HUES6 (cell line): ENCODE results near the gene KLF11.

Experiments used
- H3K27ac ChIP-seq: 2 replicates; pipeline ENCODE4 v1.7.0; 2013; ENCODE audit warnings: low read depth, mild to moderate bottlenecking, low read length, inconsistent platforms
- H3K27me3 ChIP-seq: 2 replicates; pipeline ENCODE4 v1.6.1; 2013; ENCODE audit warnings: low read length; ENCODE audit not compliant: control insufficient read depth, insufficient read depth
- H3K36me3 ChIP-seq: 2 replicates; pipeline ENCODE4 v1.6.1; 2013; ENCODE audit warnings: low read length; ENCODE audit not compliant: control insufficient read depth, insufficient read depth
- H3K4me1 ChIP-seq: 2 replicates; pipeline ENCODE4 v1.6.1; 2013; ENCODE audit warnings: low read length; ENCODE audit not compliant: control insufficient read depth, insufficient read depth
- H3K4me3 ChIP-seq: 2 replicates; pipeline ENCODE4 v1.5.1; 2013; ENCODE audit warnings: low read depth, low read length
- H3K9ac ChIP-seq: one replicate; pipeline ENCODE4 v1.6.1; 2013; ENCODE audit warnings: mild to moderate bottlenecking, low read length
- H3K9me3 ChIP-seq: 2 replicates; pipeline ENCODE4 v1.6.1; 2013; ENCODE audit warnings: low read depth, low read length; ENCODE audit not compliant: control insufficient read depth, insufficient read depth

KLF11 gene

DNA sequence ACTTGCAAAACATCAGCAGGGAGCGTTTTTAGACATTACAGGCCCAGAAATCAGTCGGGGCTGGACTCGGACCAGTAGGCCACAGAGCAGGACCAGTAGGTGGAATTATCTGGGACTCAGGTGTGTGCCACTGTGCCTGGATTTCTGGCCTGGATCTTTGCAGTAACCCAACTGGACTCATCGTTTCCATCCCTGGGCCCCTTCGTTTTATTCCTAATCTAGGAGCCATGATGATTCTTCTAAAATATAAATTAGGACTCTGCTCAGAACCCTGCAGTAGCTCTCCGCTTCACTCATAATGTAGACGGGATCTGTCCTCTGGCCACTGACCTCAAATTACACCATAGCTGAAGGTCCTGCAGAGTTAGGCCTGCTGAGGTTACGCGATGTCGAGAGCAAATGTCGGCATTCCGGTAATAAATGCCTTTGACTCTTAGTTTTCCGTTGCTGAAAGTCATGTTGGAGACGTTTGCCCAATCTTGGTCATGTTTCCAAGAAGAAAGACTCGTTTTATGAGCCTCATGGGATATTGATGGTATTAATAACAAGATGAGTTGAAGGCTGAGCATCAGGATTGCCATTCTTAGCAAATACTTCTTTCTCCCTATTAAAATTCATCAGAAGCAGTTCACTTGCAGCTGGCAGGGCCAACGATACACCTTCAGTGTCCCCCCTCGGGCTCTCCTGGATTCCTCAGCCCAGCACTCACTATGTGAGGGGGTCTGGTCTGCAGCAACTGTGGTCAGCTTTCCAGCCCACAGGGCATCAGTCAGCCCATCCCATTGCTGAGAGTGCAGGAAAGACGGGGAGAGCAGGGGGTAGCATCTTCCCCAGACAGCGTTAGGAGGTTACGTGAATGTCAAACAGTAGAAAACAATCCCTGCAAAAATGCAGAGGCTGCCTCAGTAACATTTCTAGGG is 39.9 kb upstream of the KLF11 start:
- H3K4me1 ChIP-seq = peaks cover 12% of the 10 kb centered on the region
- H3K36me3 ChIP-seq = no peaks in the 10 kb centered on the region
- no peak overlapping the region for H3K27ac ChIP-seq
- H3K9me3 ChIP-seq = 0 out of 2 replicates have a peak, but pooled peaks cover 2% of the 10 kb centered on the region
- H3K27me3 ChIP-seq = no peaks in the 10 kb centered on the region
- no peak overlapping the region for H3K9ac ChIP-seq
- H3K4me3 ChIP-seq = no peak overlapping the region

DNA sequence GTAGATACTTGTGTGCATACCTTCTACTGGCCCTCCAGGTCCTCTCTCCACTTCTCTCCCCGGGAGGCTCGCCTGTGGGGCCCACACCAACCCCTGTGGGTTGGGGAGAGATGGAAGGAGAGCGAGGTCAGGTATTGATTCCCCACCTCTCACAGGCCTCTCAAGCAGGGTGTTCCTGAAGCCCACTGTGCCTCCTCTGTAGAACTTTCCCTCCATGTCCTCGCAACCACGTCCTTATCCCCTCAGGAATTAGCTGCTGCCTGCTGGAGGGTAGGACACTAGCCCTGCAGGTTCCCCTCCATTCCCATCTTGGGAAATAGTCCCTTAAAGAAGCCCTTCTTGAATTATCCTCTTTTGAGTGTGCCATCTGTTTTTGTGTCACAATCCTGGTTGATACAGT is 38.9 kb upstream of the KLF11 start:
- Histone ChIP-seq H3K4me1 (peaks cover 12% of the 10 kb centered on the region), H3K27me3 (no peaks in the 10 kb centered on the region), H3K9me3 (0 out of 2 replicates have a peak, but pooled peaks cover 2% of the 10 kb centered on the region), H3K9ac (no peak overlapping the region), H3K36me3 (no peaks in the 10 kb centered on the region), H3K4me3 (no peak overlapping the region), H3K27ac (no peak overlapping the region)

DNA sequence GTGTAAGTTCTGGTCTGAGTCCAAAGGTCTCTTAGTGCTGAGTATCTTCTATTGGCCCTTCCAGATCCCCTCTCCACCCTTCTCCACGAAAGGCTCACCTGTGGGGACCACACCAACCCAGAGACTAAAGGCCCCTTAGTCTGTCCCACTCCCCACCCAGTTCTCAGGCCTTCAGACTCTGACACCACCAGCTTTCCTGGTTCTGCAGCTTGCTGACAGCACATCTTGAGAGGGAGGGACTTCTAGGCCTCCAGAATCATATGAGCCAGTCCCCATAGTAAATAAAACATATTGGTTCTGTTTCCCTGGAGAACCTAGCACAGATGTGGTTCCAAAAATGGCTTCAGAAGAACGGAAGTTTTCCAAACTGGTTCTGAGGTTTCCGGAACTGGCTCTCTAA is 38.5 kb upstream of the KLF11 start:
- Histone ChIP-seq H3K4me1 (peaks cover 12% of the 10 kb centered on the region), H3K36me3 (no peaks in the 10 kb centered on the region), H3K4me3 (no peak overlapping the region), H3K27me3 (no peaks in the 10 kb centered on the region), H3K27ac (no peak overlapping the region), H3K9me3 (0 out of 2 replicates have a peak, but pooled peaks cover 2% of the 10 kb centered on the region), H3K9ac (no peak overlapping the region)

DNA sequence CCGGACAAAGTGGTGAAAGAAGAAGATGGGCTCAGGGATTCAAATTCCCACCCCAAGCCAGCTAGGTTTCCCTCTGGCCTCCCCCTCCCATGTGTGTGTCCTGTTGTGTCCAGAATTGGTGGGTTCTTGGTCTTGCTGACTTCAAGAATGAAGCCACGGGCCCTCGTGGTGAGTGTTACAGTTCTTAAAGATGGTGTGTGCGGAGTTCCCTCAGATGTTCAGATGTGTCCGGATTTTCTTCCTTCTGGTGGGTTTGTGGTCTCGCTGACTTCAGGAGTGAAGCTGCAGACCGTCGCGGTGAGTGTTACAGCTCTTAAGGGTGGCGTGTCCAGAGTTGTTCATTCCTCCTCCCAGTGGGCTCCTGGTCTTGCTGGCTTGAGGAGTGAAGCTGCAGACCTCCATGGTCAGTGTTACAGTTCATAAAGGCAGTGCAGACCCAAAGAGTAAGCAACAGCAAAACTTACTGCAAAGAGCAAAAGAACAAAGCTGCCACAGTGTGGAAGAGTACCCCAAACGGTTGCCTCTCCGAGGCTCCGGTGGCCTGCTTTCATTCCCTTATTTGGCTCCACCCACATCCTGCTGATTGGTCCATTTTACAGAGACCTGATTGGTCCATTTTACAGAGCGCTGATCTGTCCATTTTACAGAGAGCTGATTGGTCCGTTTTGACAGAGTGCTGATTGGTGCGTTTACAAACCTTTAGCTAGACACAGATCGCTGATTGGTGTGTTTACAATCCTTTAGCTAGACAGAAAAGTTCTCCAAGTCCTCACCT is 37.7 kb upstream of the KLF11 start:
- no peak overlapping the region for H3K27ac ChIP-seq
- H3K9me3 ChIP-seq = 0 out of 2 replicates have a peak, but pooled peaks cover 2% of the 10 kb centered on the region
- H3K4me1 ChIP-seq = peaks cover 10% of the 10 kb centered on the region
- no peak overlapping the region for H3K9ac ChIP-seq
- H3K36me3 ChIP-seq = no peaks in the 10 kb centered on the region
- H3K27me3 ChIP-seq = no peaks in the 10 kb centered on the region
- no peak overlapping the region for H3K4me3 ChIP-seq

DNA sequence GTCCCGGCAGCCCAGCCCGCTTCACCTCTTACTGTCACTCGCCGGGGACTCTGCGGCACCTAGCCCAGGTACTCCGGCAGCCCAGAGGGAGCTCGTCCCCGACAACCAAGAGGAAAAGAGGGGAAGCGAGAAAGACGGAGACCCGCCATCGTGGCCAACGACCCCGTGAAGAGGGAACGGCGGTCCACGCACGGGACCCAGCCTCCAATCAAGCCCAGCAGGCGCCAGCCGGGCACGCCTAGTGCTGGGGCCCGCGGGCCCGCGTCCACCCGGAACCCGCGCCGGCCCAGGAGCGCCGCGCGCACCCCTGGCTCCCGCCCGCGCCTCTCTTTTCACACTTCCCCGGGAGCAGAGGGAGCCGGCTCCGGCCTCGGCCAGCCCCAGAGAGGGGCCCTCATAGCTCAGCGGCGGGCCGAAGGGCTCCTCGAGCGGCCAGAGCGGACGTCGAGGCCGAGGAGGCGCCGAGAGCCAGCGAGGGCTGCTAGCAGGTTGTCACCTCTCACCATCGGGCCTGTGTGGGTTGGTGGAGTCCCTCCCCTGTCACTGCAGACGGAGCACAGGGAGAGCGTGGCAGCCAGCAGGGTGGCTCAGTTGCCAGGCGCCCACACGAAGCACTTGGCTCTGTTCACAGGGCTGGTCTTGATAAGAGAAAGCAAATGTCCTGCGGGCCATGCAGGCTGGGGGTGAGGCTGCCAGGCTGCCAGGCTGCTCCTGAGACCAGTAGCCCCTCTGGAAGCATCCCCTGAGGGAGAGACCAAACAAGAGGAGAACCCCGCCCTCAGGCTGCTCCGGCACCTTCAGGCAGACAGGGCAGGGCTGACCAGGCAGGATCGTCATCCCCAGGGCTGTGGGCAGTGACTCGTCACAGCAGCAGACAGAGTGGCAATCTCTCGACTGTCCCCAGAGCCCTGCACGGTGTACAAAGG is 36.9 kb upstream of the KLF11 start:
- Histone ChIP-seq H3K27ac (no peak overlapping the region), H3K9ac (no peak overlapping the region), H3K9me3 (0 out of 2 replicates have a peak, but pooled peaks cover 2% of the 10 kb centered on the region), H3K4me1 (peaks cover 6% of the 10 kb centered on the region), H3K4me3 (no peak overlapping the region), H3K27me3 (no peaks in the 10 kb centered on the region), H3K36me3 (no peaks in the 10 kb centered on the region)

DNA sequence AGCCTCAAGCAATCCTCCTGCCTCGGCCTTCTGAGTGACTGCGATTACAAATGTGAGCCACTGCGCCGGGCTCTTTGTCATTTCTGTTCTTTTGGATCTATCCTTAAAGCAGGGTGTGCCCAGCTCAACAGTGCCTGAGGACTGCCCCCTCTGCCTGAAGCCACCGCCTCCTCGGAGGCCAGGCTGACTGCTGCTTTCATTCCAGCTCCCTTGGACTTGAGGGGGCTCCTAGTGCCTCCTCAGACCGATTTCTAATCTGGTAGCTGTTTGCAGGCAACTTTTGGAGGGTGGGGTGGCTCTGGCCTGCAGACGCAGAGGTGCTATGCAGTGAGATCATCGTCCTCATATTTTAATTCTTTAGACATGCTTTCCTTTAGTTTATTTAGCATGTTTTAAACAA is 35.9 kb upstream of the KLF11 start:
- Histone ChIP-seq H3K9me3 (0 out of 2 replicates have a peak, but pooled peaks cover 2% of the 10 kb centered on the region), H3K9ac (no peak overlapping the region), H3K4me3 (no peak overlapping the region), H3K27me3 (no peaks in the 10 kb centered on the region), H3K27ac (no peak overlapping the region), H3K36me3 (no peaks in the 10 kb centered on the region), H3K4me1 (peaks cover 3% of the 10 kb centered on the region; the same call in 1 of the 2 replicates)

DNA sequence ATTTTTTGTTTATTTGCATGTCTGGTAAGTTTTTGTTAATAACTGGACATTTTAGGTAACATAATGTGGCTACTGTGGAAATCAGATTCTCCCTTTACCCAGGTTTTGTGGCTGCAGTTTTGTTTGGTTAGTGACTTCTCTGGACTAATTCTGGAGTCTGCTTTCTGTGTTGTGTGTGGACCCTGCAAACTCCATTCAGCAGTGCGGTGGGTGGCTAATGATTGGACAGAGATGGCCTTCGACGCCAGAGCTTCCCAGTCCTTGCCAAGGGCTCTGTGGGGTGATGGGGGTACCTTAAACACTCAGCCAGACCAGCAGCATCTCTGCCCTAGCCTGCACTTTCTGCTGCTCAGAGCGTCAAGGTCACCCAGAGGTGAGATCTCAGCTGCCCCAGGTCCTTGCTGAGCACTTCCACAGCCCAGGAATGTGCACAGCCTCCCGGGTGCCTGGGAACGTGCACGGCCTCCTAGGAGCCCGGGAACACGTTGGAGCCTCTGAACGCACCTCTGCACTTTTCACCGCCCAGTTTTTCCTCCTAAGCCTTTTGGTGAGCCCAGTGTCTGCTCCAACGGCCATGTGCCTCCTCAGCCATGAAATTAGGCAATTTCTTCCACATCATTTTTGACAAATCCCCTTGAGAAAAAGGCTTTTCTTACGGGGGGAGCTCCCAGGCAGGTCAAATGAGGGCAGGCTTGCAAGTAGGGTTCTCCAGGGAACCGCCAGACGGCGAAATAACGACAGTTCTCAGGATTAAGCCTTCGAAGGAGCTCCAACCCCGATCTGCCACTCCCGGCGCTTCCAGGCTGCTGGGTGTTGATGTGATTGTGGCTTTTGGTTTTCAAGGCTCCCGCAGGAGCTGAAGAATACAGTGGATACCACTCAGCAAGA is 35.2 kb upstream of the KLF11 start:
- peaks cover 3% of the 10 kb centered on the region; the same call in 1 of the 2 replicates for H3K4me1 ChIP-seq
- H3K27ac ChIP-seq = no peak overlapping the region
- H3K27me3 ChIP-seq = no peaks in the 10 kb centered on the region
- no peaks in the 10 kb centered on the region for H3K36me3 ChIP-seq
- H3K9ac ChIP-seq = no peak overlapping the region
- H3K9me3 ChIP-seq = 0 out of 2 replicates have a peak, but pooled peaks cover 2% of the 10 kb centered on the region
- H3K4me3 ChIP-seq = no peak overlapping the region

DNA sequence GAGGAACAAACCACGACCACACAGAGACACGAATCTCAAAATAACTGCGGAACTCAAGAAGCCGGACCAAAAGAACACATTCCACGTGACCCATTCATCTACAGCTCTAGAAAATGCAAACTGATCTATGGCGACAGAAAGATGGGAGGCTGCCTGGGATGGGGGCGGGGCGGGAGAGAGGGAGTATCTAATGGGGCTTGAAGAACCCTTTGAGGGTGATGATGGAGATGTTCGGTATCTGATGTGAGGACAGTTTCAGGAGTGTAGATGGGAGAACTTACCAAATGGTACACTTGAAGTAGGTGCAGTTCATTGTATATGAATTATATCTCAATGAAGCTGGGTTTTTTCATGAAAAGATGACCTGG is 34.6 kb upstream of the KLF11 start:
- Histone ChIP-seq H3K27ac (no peak overlapping the region), H3K4me1 (peaks cover 3% of the 10 kb centered on the region; the same call in 1 of the 2 replicates), H3K9me3 (0 out of 2 replicates have a peak, but pooled peaks cover 2% of the 10 kb centered on the region), H3K36me3 (no peaks in the 10 kb centered on the region), H3K4me3 (no peak overlapping the region), H3K9ac (no peak overlapping the region), H3K27me3 (no peaks in the 10 kb centered on the region)

DNA sequence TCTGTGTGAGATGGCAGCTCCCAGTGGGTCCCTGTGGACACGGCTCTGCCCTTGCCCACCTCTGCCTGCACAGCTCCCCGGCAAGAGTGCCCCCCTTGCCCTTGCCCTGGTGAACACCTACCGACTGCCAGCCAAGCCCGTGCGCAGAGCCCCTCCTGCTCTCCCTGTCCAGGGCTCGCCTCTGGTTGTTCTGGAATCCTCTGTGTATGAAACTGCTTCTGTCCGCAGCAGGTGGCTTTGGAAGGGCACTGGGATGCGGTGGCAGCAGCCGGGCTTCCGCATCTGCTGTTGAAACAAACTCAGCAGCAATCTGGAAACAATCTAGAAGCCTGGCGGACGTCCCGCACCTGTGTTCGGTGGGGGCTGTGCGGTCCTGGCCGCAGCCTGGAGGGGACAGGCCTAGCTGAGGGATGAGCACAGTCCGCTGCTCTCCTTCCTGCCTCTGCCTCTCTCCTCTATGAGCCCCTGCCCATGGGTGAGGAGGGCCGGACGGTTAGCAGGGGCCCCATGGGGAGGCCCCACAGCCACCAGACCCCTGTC is 34.0 kb upstream of the KLF11 start:
- Histone ChIP-seq H3K4me3 (no peak overlapping the region), H3K27ac (no peak overlapping the region), H3K27me3 (no peaks in the 10 kb centered on the region), H3K36me3 (no peaks in the 10 kb centered on the region), H3K9ac (no peak overlapping the region), H3K9me3 (0 out of 2 replicates have a peak, but pooled peaks cover 2% of the 10 kb centered on the region), H3K4me1 (peaks cover 3% of the 10 kb centered on the region; the same call in 1 of the 2 replicates)
